HG03521 (cell line): ENCODE measurements around the gene TGFBR3L.

Experiments used
- ATAC-seq: cut with Tn5 transposase; IDR thresholded peaks from one replicate; pipeline ENCODE4 v1.9.1; 2021; ENCODE audit warnings: mild to moderate bottlenecking, moderate library complexity; ENCODE audit not compliant: unreplicated experiment

Gene TGFBR3L

DNA sequence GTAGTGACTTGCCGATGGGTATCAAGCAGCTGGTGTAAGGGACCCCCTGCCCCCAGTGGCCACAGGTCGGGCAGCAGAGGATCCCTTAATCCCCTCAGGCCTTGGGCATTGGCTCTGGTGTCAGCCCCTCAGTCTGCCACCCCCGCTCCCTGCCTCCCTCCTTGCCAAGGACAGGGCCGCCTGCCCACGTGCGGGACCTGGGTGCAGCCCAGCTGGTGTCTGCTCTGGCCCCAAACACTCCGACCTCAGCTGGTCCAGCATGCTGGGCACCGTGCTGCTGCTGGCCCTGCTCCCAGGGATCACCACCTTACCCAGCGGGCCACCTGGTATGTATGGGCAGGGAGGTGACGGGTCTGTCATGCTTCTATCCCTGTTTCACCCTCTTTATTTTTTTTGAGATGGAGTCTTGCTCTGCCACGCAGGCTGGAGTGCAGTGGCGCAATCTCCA is at the start of gene TGFBR3L:
TGFBR3L (plus strand) TSS at position 233 of the 448 bp plus-strand sequence.
- no peak for ATAC-seq

DNA sequence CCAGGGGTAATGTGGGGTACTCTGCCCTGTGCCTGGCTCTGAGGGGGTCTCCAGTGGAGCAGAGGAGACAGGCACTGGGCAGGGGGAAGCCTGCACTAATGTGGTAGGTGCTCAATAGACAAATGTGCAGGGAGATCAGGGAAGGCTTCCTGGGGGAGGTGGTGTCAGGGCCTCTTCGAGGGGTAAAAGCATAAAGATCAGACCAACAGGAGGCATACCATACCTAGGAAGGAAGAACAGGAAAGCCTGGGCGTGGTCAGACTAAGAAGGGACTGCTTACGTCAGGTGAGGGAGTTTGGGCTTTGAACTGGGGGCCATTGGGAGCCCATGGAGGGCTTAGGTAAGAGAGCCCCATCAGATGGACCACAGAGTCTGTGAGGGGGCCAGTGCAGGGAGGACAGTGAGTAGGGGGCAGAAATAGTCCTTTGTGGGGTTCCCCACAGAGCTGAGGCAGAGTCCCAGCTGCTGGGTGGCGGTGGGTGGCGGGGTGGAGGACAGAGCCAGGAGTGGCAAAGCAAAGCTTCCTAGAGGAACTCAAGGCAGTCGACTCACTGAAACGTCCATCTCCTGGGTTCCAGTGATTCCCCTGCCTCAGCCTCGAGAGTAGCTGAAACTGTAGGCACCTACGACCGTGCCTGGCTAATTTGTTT is 49.2 kb upstream of the TGFBR3L start:
- ATAC-seq = no peak

GRCh38 chr19:7866399-7867091 is 48.1 kb upstream of the TGFBR3L start:
- no peak for ATAC-seq

GRCh38 chr19:7867092-7867844 is 47.4 kb upstream of the TGFBR3L start:
- ATAC-seq = no peak

GRCh38 chr19:7868326-7868670 is 46.3 kb upstream of the TGFBR3L start:
- ATAC-seq = no peak

DNA sequence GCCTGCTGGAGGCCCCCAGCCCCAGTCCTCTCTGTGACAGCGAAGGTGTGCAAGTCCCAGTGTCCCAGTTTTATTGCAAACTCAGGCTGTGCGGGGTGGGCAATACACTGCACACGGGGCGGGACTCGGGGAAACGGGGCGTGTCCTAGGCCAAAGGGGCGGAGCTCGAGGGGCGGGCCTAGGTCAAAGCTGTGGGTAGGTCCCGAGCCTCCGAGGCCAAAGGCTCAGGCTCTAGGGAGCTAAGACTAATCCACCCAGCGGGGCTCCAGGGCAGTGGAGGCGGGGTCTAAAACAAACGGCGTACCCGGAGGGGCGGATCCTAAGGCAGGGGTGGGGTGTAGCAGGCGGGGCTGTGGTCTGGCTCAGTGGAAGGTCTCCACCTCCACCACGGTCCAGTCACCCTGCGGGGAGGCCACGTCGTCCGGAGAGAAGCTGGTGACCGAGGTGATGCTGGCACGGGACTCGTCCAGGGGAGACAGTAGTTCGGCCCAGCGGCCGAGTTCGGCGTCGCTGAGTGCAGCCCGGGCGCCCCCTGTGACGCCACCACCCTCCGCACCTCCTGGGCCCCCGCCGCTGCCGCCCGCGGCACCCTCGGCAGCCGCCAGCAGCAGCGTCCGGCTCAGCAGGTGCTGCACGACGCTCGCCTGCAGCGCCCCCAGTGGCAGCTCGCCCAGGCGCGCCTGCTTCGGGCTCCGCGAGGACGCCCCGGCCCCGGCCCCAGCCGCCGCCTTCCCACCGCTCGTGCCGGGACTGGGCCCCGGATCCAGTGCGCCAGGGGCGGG is 45.8 kb upstream of the TGFBR3L start:
- ATAC-seq = peak; percentile 55

- ATAC-seq = peak; percentile 57
These were observed 45.1 kb upstream of the TGFBR3L start for GRCh38 chr19:7869453-7869909.

GRCh38 chr19:7869910-7870511 is 44.6 kb upstream of the TGFBR3L start:
- no peak for ATAC-seq

DNA sequence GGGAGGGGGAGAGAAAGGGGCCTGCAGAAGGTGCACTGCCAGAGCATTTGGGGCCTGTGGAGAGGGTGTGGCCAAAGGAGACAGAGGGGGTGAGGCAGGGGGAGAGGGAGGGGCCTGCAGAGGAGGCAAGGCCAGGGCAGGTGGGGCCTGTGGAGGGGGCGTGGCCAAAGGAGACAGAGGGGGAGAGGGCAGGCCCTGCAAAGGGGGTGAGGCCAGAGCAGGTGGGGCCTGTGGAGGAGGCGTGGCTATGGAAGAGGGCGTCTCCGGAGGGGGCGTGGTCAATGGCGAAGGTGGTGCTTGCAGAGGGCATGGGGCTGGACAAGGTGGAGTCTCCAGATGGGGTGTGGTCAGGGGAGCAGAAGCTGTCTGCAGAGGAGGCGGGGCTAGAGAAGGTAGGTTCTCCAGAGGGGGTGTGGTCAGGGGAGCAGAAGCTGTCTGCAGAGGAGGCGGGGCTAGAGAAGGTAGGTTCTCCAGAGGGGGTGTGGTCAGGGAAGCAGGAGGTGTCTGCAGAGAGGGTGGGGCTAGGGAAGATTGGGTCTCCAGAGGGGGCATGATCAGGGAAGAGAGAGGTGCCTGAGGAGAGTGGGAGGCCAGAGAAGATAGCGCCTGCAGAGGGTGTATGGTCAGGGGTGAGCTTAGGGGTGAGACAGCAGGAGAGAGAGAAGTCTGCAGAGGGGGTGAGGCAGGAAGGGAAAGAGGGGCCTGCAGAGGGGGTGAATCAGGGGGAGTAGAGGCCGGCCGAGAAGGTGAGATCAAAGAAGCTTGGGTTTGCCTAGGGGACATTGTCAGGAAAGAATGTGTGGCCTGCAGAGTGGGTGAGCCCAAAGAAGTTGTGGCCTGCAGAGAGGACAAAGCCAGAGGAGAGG is 43.8 kb upstream of the TGFBR3L start:
- no peak for ATAC-seq

- ATAC-seq = no peak
These were observed 43.0 kb upstream of the TGFBR3L start for GRCh38 chr19:7871437-7872305.

- ATAC-seq = no peak
These were observed 42.1 kb upstream of the TGFBR3L start for GRCh38 chr19:7872306-7873204.

DNA sequence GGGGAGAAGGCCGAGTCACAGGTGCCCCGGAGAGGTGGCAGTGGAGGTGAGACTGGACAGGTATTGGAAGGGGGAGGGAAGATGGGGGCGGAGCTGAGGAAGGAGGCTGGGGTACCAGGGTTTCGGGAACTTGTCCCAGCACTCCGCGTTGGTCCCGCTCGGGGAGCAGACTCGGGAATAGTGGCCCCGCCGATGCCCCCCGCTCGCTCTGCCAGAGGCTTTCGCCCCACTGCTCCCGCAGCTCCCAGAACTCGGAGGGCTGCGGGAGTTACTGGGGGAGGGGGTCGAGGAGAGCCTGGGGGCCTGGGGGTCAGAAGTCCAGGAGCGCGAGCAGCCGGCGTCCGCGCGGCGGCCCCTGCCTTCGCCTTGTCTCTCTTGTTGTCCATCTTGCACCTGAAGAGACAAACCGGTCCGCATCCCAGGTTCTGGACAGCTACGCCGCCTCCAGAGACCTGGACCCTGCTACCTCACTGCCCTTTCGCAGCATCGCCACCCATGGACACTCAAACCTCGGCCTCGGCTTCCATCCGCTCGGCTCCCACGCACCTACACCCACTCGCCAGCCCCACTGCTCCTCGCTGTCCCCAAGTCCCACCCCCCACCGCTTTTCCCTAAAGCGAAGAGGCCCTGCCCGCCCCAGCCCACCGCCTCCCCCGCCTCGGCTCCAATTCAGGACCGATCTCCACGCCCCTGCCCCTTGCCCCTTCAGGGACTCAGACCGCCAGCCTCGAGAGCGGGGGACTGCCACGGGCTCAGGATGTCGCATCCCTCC is 41.1 kb upstream of the TGFBR3L start:
- no peak for ATAC-seq

- ATAC-seq = no peak
These were observed 40.3 kb upstream of the TGFBR3L start, which contains the start of gene PRR36 for GRCh38 chr19:7874076-7874896. Gene PRR36 (minus strand): TSS chr19:7874390. CDS start chr19:7873689, 701 bp downstream.

- ATAC-seq = no peak
These were observed 39.7 kb upstream of the TGFBR3L start for GRCh38 chr19:7874897-7875273.

- ATAC-seq = no peak
These were observed 37.3 kb upstream of the TGFBR3L start for GRCh38 chr19:7877249-7877836.
